HG03521 (cell line): ENCODE data around the gene TMEM218.
"Not testable (repeated sequence)": the region's sequence is repeated elsewhere in the genome, so short reads cannot be mapped to it uniquely, and the experiment has no call there.

ENCODE experiments used
- ATAC-seq: cut with Tn5 transposase; IDR thresholded peaks from one replicate; pipeline ENCODE4 v1.9.1; 2021; ENCODE audit warnings: mild to moderate bottlenecking, moderate library complexity; ENCODE audit not compliant: unreplicated experiment

TMEM218 gene

GRCh38 chr11:125091247-125091876 is 20.1 kb downstream of the TMEM218 start:
- ATAC-seq, result no peak

- no peak for ATAC-seq
Observed at GRCh38 chr11:125090816-125091215, 20.6 kb downstream of the TMEM218 start.

- not testable (repeated sequence) for ATAC-seq
Observed at GRCh38 chr11:125090151-125090550, 21.3 kb downstream of the TMEM218 start.

- ATAC-seq, result not testable (repeated sequence)
Observed at GRCh38 chr11:125089481-125089880, 21.9 kb downstream of the TMEM218 start.

- ATAC-seq, result no peak
Observed at GRCh38 chr11:125088576-125089455, 22.6 kb downstream of the TMEM218 start.

- no peak for ATAC-seq
Observed at GRCh38 chr11:125088123-125088522, 23.3 kb downstream of the TMEM218 start.

- ATAC-seq, result no peak
Observed at GRCh38 chr11:125086633-125087296, 24.7 kb downstream of the TMEM218 start.

GRCh38 chr11:125085301-125086081 is 25.9 kb downstream of the TMEM218 start:
- no peak for ATAC-seq

GRCh38 chr11:125084761-125085231 is 26.6 kb downstream of the TMEM218 start:
- no peak for ATAC-seq

- ATAC-seq, result no peak
Observed at GRCh38 chr11:125084057-125084416, 27.4 kb downstream of the TMEM218 start.

GRCh38 chr11:125083312-125084056 is 27.9 kb downstream of the TMEM218 start:
- no peak for ATAC-seq

- no peak for ATAC-seq
Observed at GRCh38 chr11:125082611-125083311, 28.7 kb downstream of the TMEM218 start.

GRCh38 chr11:125082040-125082439 is 29.4 kb downstream of the TMEM218 start:
- no peak for ATAC-seq

GRCh38 chr11:125081098-125081798 is 30.2 kb downstream of the TMEM218 start:
- ATAC-seq, result no peak

- ATAC-seq, result no peak
Observed at GRCh38 chr11:125080531-125080911, 30.9 kb downstream of the TMEM218 start.

- no peak for ATAC-seq
Observed at GRCh38 chr11:125079878-125080530, 31.4 kb downstream of the TMEM218 start.

GRCh38 chr11:125079151-125079877 is 32.1 kb downstream of the TMEM218 start:
- ATAC-seq, result no peak
